ENCODE data around the gene PDE7B. TPM values are rescaled to one million over a fixed set of nuclear protein-coding genes. Genes with fewer than 3 reads are reported as not detected.

The PDE7B gene
- total and polyA plus RNA-seq, 2 donors (not counting 1 experiment from before 2014, with no cell fraction given), result 2.6 to 7.5 TPM

- Mint-ChIP-seq H3K4me1 (no peaks in the 10 kb centered on the region), H3K27ac (no peak overlapping the region), H3K27me3 (no peaks in the 10 kb centered on the region), H3K9me3 (ENCODE audit: insufficient read depth) (no peaks in the 10 kb centered on the region), H3K4me3 (no peak overlapping the region)
- H3K27me3 ChIP-seq (replicated peaks in 1 of 4; ENCODE audit: control extremely low read depth in 1 of 4, control insufficient read depth in 3 of 4, insufficient read depth in 4 of 4, low read length in 3 of 4), result no peaks in the 10 kb centered on the region
- no peak overlapping the region for H3K9ac ChIP-seq (ENCODE audit: low read length)
- H3K79me2 ChIP-seq (ENCODE audit: control insufficient read depth, insufficient read depth, low read length), result no peaks in the 10 kb centered on the region
- no peak for ATAC-seq (ENCODE audit: low read depth)
- no peak overlapping the region for H3K4me3 ChIP-seq (ENCODE audit: control extremely low read depth in 1 of 5, extremely low read depth in 1 of 5, insufficient read depth in 1 of 5, low read depth in 2 of 5, low read length in 4 of 5)
- H3K4me1 ChIP-seq (ENCODE audit: control insufficient read depth in 2 of 2, insufficient read depth in 2 of 2, low read length in 2 of 2), result no peaks in the 10 kb centered on the region
- no peak overlapping the region for H3K27ac ChIP-seq (ENCODE audit: low read length in 2 of 2)
- no peaks in the 10 kb centered on the region for H4K20me1 ChIP-seq (ENCODE audit: control insufficient read depth, insufficient read depth, low read length, poor library complexity, severe bottlenecking)
- intact Hi-C loops (cut with micrococcal nuclease), result no loop called here
- no peak overlapping the region for H3K4me2 ChIP-seq (replicated peaks; ENCODE audit: low read depth, low read length, poor library complexity, severe bottlenecking)
- CTCF ChIA-PET, result no interaction called here
- TF ChIP-seq EZH2 (IDR thresholded peaks at IDR 0.05; ENCODE audit: borderline replicate concordance, insufficient read depth, low read depth, low read length, poor library complexity, severe bottlenecking) (no peak), CTCF (IDR thresholded peaks at IDR 0.05) (no peak)
- H3K9me3 ChIP-seq (ENCODE audit: control extremely low read depth in 1 of 3, control insufficient read depth in 2 of 3, insufficient read depth in 1 of 3, low read length in 2 of 3), result no peaks in the 10 kb centered on the region
- H2AFZ ChIP-seq (ENCODE audit: insufficient read depth, low read depth, low read length, poor library complexity, severe bottlenecking), result no peak overlapping the region
- POLR2A ChIA-PET, result no interaction called here
- no peaks in the 10 kb centered on the region for H3K36me3 ChIP-seq (replicated peaks in 1 of 2; ENCODE audit: control extremely low read depth in 1 of 2, control insufficient read depth in 1 of 2, extremely low read depth in 1 of 2, insufficient read depth in 2 of 2, low read length in 1 of 2)
- DNase-seq, result no peak
- WGBS (ENCODE audit: insufficient coverage), result no CpG with 5 or more reads among the region's 2 CpGs
Observed at GRCh38 chr6:136136274-136136673, 284.8 kb downstream of the PDE7B start.

- POLR2A ChIA-PET, result no interaction called here
- no peak for DNase-seq
Observed at GRCh38 chr6:136137008-136137692, 285.6 kb downstream of the PDE7B start.

More at GRCh38 chr6:136137008-136137692, 285.6 kb downstream of the PDE7B start:
- no peak overlapping the region for H3K27ac Mint-ChIP-seq
- Histone ChIP-seq H3K9ac (ENCODE audit: low read length) (no peak overlapping the region), H3K79me2 (ENCODE audit: control insufficient read depth, insufficient read depth, low read length) (no peaks in the 10 kb centered on the region), H3K27ac (ENCODE audit: low read length in 2 of 2) (no peak overlapping the region), H3K4me3 (ENCODE audit: control extremely low read depth in 1 of 5, extremely low read depth in 1 of 5, insufficient read depth in 1 of 5, low read depth in 2 of 5, low read length in 4 of 5) (no peak overlapping the region), H3K27me3 (replicated peaks in 1 of 4; ENCODE audit: control extremely low read depth in 1 of 4, control insufficient read depth in 3 of 4, insufficient read depth in 4 of 4, low read length in 3 of 4) (no peaks in the 10 kb centered on the region), H3K4me2 (replicated peaks; ENCODE audit: low read depth, low read length, poor library complexity, severe bottlenecking) (no peak overlapping the region), H3K4me1 (ENCODE audit: control insufficient read depth in 2 of 2, insufficient read depth in 2 of 2, low read length in 2 of 2) (no peaks in the 10 kb centered on the region), H2AFZ (ENCODE audit: insufficient read depth, low read depth, low read length, poor library complexity, severe bottlenecking) (no peak overlapping the region), H3K9me3 (ENCODE audit: control extremely low read depth in 1 of 3, control insufficient read depth in 2 of 3, insufficient read depth in 1 of 3, low read length in 2 of 3) (no peaks in the 10 kb centered on the region), H4K20me1 (ENCODE audit: control insufficient read depth, insufficient read depth, low read length, poor library complexity, severe bottlenecking) (no peaks in the 10 kb centered on the region), H3K36me3 (replicated peaks in 1 of 2; ENCODE audit: control extremely low read depth in 1 of 2, control insufficient read depth in 1 of 2, extremely low read depth in 1 of 2, insufficient read depth in 2 of 2, low read length in 1 of 2) (no peaks in the 10 kb centered on the region)
- no peak overlapping the region for H3K4me3 Mint-ChIP-seq
- intact Hi-C loops (cut with micrococcal nuclease), result no loop called here
- no peak for ATAC-seq (ENCODE audit: low read depth)
- H3K4me1 Mint-ChIP-seq, result no peaks in the 10 kb centered on the region
- WGBS (ENCODE audit: insufficient coverage), result no CpG with 5 or more reads among the region's 3 CpGs
- H3K27me3 Mint-ChIP-seq, result no peaks in the 10 kb centered on the region
- CTCF ChIA-PET, result interaction anchor here (0.5 kb wide), 1 partner anchor 93 kb away, joined by 3 read pairs; no protein-coding TSS in a partner anchor
- peaks cover 4% of the 10 kb centered on the region for H3K9me3 Mint-ChIP-seq (ENCODE audit: insufficient read depth)
- no peak for TF ChIP-seq EZH2 (IDR thresholded peaks at IDR 0.05; ENCODE audit: borderline replicate concordance, insufficient read depth, low read depth, low read length, poor library complexity, severe bottlenecking)
- no peak for TF ChIP-seq CTCF (IDR thresholded peaks at IDR 0.05)
